Ectodermal cell (in vitro differentiated cells): ENCODE results near the gene PRICKLE2.
A peak's percentile ranks its signal among the peaks of the same experiment; 100 is the strongest.

Experiments used
- H3K27ac ChIP-seq: 2 replicates; pipeline ENCODE4 v1.7.0; 2013; ENCODE audit warnings: mild to moderate bottlenecking, low read depth, low read length; ENCODE audit not compliant: insufficient read depth, poor library complexity, severe bottlenecking
- H3K27me3 ChIP-seq: 2 replicates; pipeline ENCODE4 v1.7.0; 2013; ENCODE audit warnings: mild to moderate bottlenecking, low read length; ENCODE audit not compliant: insufficient read depth, control insufficient read depth, poor library complexity, severe bottlenecking
- H3K36me3 ChIP-seq: one replicate; pipeline ENCODE4 v1.7.0; 2013; ENCODE audit warnings: low read length; ENCODE audit not compliant: control insufficient read depth, insufficient read depth
- H3K4me1 ChIP-seq: one replicate; pipeline ENCODE4 v1.7.0; 2013; ENCODE audit warnings: low read length; ENCODE audit not compliant: control insufficient read depth, insufficient read depth
- H3K4me3 ChIP-seq: 2 replicates; pipeline ENCODE4 v1.7.0; 2013; ENCODE audit warnings: low read depth, low read length, control low read depth; ENCODE audit not compliant: insufficient read depth
- H3K9me3 ChIP-seq: 2 replicates; pipeline ENCODE4 v1.7.0; 2013; ENCODE audit warnings: mild to moderate bottlenecking, low read length, moderate library complexity; ENCODE audit not compliant: control insufficient read depth
- WGBS, 2 experiments: methylation state at CpG; one replicate each; pipeline ENCODE4 v1.1.7; 2013; ENCODE audit warnings: missing lambda C conversion rate in 2 of 2; 5-methylcytosine and 5-hydroxymethylcytosine counted together

The PRICKLE2 gene

DNA sequence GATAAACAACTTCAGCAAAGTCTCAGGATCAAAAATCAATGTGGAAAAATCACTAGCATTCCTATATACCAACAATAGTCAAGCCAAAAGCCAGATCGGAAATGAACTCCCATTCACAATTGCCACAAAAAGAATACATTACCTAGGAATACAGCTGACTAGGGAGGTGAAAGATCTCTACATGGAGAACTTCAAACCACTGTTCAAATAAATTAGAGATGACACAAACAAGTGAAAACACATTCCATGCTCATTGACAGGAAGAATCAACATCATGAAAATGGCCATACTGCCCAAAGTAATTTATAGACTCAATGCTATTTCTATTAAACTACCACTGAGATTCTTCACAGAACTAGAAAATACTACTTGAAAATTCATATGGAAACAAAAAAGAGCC lies 107.8 kb downstream of the PRICKLE2 start:
- Histone ChIP-seq H3K4me1 (no peaks in the 10 kb centered on the region), H3K27ac (no peak overlapping the region), H3K27me3 (no peaks in the 10 kb centered on the region), H3K4me3 (no peak overlapping the region), H3K9me3 (no peaks in the 10 kb centered on the region), H3K36me3 (no peaks in the 10 kb centered on the region)
- 72 to 83% methylated on average over 1 of the region's 1 CpG for WGBS, 2 experiments

DNA sequence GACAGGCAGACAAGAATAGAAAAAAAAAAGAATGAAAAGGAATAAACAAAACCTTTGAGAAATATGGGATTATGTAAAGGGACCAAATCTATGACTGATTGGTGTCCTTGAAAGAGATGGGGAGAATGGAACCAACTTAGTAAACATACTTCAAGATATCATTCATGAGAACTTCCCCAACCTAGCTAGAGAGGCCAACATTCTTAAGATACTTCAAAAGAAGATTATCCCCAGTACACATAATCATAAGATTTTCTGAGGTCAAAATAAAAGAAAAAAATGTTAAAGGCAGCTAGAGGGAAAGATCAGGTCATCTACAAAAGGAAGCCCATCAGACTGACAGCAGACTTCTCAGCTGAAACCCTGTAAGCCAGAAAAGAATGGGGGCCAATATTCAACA lies 110.6 kb downstream of the PRICKLE2 start:
- no peak overlapping the region for H3K27ac ChIP-seq
- H3K4me1 ChIP-seq = peaks cover 6% of the 10 kb centered on the region
- H3K9me3 ChIP-seq = no peaks in the 10 kb centered on the region
- no peak overlapping the region for H3K4me3 ChIP-seq
- no peaks in the 10 kb centered on the region for H3K36me3 ChIP-seq
- no peaks in the 10 kb centered on the region for H3K27me3 ChIP-seq

DNA sequence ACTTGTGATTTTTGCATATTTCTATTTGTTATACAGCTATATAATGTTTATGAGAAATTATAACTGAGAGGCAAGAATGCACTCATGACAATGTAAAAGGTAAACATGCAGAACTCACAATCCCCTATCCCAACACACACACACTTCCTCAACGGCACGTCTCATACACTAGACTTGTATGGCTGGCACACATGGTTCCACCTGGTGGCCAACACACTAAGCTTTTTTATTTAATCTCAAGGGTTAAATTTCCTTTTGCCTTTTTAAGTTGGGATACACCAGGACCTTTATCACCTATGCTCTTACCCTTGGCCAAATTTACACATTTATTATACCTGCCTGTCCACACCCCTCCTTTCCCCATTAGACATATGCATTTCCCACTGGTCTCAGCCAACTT lies 113.4 kb downstream of the PRICKLE2 start:
- H3K9me3 ChIP-seq = no peaks in the 10 kb centered on the region
- peaks cover 32% of the 10 kb centered on the region for H3K4me1 ChIP-seq
- H3K27me3 ChIP-seq = no peaks in the 10 kb centered on the region
- 69 to 72% methylated on average over 2 of the region's 2 CpGs for WGBS, 2 experiments
- no peak overlapping the region for H3K4me3 ChIP-seq
- no peaks in the 10 kb centered on the region for H3K36me3 ChIP-seq
- H3K27ac ChIP-seq = no peak overlapping the region

DNA sequence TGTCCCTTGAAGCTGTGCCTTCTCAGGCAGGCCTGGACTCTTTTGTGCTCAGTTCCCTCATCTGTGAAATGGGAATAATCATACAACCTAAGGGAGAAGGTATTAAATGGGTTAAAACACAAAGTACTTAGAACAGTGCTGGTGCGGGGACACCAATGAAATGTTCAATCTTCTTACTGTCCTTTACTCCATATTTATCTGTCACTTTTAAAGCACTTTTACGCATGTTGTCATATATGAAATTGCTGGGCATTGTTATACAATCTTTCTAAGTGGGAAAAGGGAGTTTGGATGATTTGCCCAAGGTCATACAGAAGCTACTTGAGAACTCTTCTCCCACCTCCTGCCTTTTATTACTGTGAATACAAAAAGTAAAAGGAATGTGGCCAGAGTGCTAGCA lies 114.2 kb downstream of the PRICKLE2 start:
- no peak overlapping the region for H3K27ac ChIP-seq
- WGBS, 2 experiments = 100% methylated on average over 2 of the region's 2 CpGs
- H3K4me3 ChIP-seq = no peak overlapping the region
- H3K4me1 ChIP-seq = peaks cover 35% of the 10 kb centered on the region
- no peaks in the 10 kb centered on the region for H3K9me3 ChIP-seq
- H3K27me3 ChIP-seq = no peaks in the 10 kb centered on the region
- no peaks in the 10 kb centered on the region for H3K36me3 ChIP-seq

DNA sequence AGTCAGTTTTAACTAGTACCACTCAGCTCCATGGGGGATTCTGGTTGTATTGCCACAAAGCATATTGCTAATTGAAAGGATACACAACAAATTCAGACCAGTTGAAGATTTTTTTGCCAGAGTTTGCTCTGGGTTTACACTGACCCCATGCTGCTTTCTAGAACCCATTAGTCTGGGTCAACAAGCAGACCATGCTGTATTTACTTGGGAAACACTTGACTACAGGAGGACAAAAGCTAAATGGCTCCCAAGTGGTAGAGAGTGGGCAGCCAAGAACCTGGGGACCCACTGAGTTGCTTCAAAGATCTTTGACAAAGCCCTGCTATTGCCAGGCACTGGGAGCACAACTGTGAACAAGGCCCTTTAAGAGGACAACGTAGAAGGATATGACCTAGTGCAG lies 115.2 kb downstream of the PRICKLE2 start:
- no peaks in the 10 kb centered on the region for H3K36me3 ChIP-seq
- WGBS, 2 experiments = 23 to 53% methylated on average over 1 of the region's 1 CpG
- H3K4me1 ChIP-seq = peaks cover 35% of the 10 kb centered on the region

DNA sequence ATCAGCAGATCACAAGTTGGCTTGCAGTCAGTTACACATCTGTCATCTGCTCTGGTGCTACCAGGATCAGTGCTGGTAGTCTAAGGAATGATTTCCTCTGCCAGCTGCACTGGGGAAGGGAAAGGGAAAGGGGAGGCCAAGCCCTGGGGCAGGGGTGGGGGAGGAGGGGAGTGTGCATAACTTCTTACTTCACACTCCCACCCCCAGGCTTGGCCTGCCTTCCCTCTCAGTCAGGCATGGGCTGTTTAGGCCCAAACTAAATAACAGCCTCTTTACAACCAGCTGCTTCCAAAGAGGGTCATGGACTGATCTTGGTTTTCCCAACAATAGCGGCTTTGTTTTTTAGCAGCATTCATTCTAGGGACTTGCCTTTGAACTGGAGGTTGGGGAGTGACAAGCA lies 115.8 kb downstream of the PRICKLE2 start:
- peaks cover 35% of the 10 kb centered on the region for H3K4me1 ChIP-seq
- H3K27me3 ChIP-seq = no peaks in the 10 kb centered on the region
- no peak overlapping the region for H3K27ac ChIP-seq
- H3K9me3 ChIP-seq = no peaks in the 10 kb centered on the region
- no peak overlapping the region for H3K4me3 ChIP-seq
- no peaks in the 10 kb centered on the region for H3K36me3 ChIP-seq
- WGBS, 2 experiments = 34 to 56% methylated on average over 1 of the region's 1 CpG

More for the DNA sequence above, 115.2 kb downstream of the PRICKLE2 start:
- peak overlapping the region; percentile 38 for H3K27ac ChIP-seq
- no peak overlapping the region for H3K4me3 ChIP-seq
- H3K27me3 ChIP-seq = no peaks in the 10 kb centered on the region
- no peaks in the 10 kb centered on the region for H3K9me3 ChIP-seq

DNA sequence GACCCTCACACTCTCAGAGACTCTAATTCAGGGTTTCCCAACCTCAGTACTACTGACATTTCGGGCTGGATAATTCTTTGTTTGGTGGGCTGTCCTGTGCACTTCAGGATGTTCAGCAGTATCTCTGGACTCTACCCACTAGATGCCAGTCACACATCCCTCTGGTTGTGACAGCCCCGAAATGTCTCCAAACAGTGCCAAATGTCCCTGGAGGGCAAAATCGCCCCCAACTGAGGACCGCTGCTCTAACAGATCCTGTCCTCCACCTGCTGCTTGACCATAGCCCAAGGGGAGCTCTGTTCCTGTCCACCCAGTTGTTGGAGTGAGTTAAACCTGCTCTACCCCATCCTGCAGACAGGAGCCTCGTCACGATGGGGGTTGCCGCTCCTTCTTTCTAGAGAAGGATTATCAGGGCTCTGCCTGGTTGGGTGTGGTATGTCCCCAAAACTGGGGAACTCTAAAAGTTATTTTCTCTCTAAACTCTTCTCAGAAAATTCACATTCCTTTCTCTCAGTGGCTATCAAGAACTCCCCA lies 116.4 kb downstream of the PRICKLE2 start:
- H3K27ac ChIP-seq = no peak overlapping the region
- 89 to 93% methylated on average over 7 of the region's 7 CpGs for WGBS, 2 experiments
- no peak overlapping the region for H3K4me3 ChIP-seq
- H3K4me1 ChIP-seq = peaks cover 35% of the 10 kb centered on the region
- no peaks in the 10 kb centered on the region for H3K27me3 ChIP-seq
- H3K9me3 ChIP-seq = no peaks in the 10 kb centered on the region
- H3K36me3 ChIP-seq = no peaks in the 10 kb centered on the region

DNA sequence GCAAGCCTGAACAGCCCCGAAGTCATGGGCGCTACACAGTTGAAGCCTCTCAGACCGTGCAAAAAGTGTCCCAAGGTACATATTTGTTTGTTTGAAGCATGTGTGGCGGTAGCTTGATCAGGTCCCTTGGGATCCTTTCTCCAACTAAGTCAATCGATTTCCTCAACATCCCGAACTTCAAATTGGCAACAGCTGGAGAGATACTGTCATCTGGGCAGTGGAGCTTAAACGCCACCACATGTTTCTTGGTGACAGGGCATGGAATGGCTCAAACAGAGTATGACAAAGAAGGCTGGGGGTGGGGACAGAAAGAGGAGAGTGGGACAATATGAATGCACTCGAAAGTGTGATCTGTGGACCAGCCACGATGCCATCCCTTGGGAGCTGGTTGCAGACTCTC lies 117.0 kb downstream of the PRICKLE2 start:
- WGBS, 2 experiments = 95 to 96% methylated on average over 9 of the region's 9 CpGs
- Histone ChIP-seq H3K36me3 (no peaks in the 10 kb centered on the region), H3K4me1 (peaks cover 35% of the 10 kb centered on the region), H3K9me3 (no peaks in the 10 kb centered on the region), H3K27ac (no peak overlapping the region), H3K4me3 (no peak overlapping the region), H3K27me3 (no peaks in the 10 kb centered on the region)

DNA sequence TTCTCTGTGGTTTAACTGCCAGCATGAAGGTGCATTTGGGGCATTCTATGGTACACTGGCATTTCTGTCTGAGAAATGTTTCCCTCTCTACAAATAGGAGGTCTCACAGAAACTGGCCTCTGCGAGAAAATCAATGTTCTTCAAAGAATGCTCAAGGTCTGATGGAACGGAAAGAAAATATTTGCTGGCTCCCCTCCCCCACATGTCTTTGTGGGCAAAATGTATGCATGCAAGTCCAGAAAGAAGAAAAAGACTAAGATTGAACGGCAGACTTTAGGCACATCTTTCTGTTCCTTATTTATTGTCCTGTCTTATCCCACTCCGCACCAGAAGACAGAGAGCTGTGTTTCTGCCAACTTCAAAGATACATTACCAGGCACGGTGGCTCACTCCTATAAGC lies 118.1 kb downstream of the PRICKLE2 start:
- Histone ChIP-seq H3K27me3 (no peaks in the 10 kb centered on the region), H3K9me3 (no peaks in the 10 kb centered on the region), H3K36me3 (no peaks in the 10 kb centered on the region), H3K4me3 (no peak overlapping the region), H3K27ac (no peak overlapping the region), H3K4me1 (peaks cover 35% of the 10 kb centered on the region)
- 77 to 84% methylated on average over 5 of the region's 5 CpGs for WGBS, 2 experiments

DNA sequence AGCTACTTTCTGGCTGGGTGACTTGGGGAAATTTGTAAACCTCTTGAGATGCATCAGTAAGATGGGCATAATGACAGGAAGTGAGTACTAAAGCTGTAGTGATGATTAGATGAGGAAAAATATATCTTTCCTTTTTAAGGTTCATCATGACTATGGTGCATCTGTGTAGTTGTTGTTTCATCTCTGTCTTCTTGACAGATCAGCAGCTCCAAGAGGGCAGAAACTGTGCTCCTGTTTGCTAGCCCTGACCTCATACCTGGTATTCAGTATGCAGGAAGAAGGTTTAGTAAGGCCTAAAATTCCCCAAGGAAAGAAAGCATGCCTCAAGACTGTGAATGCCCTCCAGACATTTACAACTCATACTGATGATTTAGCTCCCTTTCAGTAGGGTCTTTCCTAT lies 119.5 kb downstream of the PRICKLE2 start:
- Histone ChIP-seq H3K36me3 (no peaks in the 10 kb centered on the region), H3K4me1 (peaks cover 35% of the 10 kb centered on the region), H3K27ac (no peak overlapping the region)

DNA sequence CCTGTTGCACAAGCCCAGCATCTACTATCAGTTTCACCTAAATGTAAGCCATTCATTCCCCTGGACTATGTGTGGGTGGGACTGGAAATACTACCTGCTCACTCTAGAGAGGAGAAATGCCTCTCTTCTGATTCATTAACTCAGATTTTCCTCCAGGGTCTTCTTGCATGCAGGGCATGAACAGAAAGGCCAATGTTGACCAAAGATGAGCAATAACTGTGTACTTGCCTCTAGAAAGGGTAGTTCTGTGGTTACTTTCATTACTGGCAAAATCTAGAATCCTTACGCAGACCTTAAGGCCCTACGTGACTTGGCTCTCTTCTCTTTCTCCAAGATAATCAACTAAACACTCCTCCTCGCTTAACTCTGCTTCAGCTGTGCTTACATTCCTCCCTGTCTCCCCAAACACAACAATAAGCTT lies 120.6 kb downstream of the PRICKLE2 start:
- no peaks in the 10 kb centered on the region for H3K9me3 ChIP-seq
- no peaks in the 10 kb centered on the region for H3K36me3 ChIP-seq
- no peak overlapping the region for H3K4me3 ChIP-seq
- H3K4me1 ChIP-seq = peaks cover 30% of the 10 kb centered on the region
- WGBS, 2 experiments = 92 to 93% methylated on average over 3 of the region's 3 CpGs
- H3K27ac ChIP-seq = no peak overlapping the region
- no peaks in the 10 kb centered on the region for H3K27me3 ChIP-seq

More for the DNA sequence above, 119.5 kb downstream of the PRICKLE2 start:
- no peaks in the 10 kb centered on the region for H3K9me3 ChIP-seq
- H3K4me3 ChIP-seq = no peak overlapping the region
- no peaks in the 10 kb centered on the region for H3K27me3 ChIP-seq
